GM12864 (cell line): ENCODE measurements around the gene CCNB1IP1.
"Not testable (repeated sequence)": the region's sequence is repeated elsewhere in the genome, so short reads cannot be mapped to it uniquely, and the experiment has no call there.

Experiments used
- DNase-seq: peaks from one replicate; pipeline ENCODE4 v3.0.0-alpha.2; 2011; ENCODE audit warnings: low read depth
- H3K4me3 ChIP-seq: 2 replicates; pipeline ENCODE4 v1.5.1; 2011; ENCODE audit warnings: mild to moderate bottlenecking, low read depth, low read length, control low read depth
- CTCF ChIP-seq: IDR thresholded peaks from 2 replicates; pipeline ENCODE4 v1.5.1; 2011; ENCODE audit warnings: low read depth, mild to moderate bottlenecking, moderate library complexity, low read length, control low read depth, inconsistent platforms; ENCODE audit errors: missing control alignments

Gene CCNB1IP1

GRCh38 chr14:20347747-20348146 lies 14.7 kb upstream of the CCNB1IP1 start:
- TF ChIP-seq CTCF, result no peak
- H3K4me3 ChIP-seq, result no peak overlapping the region
- no peak for DNase-seq

GRCh38 chr14:20346713-20347112 lies 13.6 kb upstream of the CCNB1IP1 start:
- DNase-seq, result no peak
- no peak overlapping the region for H3K4me3 ChIP-seq
- no peak for TF ChIP-seq CTCF

GRCh38 chr14:20345366-20345765 lies 12.3 kb upstream of the CCNB1IP1 start:
- no peak overlapping the region for H3K4me3 ChIP-seq
- no peak for TF ChIP-seq CTCF
- no peak for DNase-seq

- no peak for TF ChIP-seq CTCF
- DNase-seq, result no peak
- H3K4me3 ChIP-seq, result peak overlapping the region; percentile 81
Observed at GRCh38 chr14:20343862-20344220, 10.8 kb upstream of the CCNB1IP1 start.

GRCh38 chr14:20343092-20343861 lies 10.2 kb upstream of the CCNB1IP1 start, which contains the start of gene PARP2:
PARP2 (plus strand) TSS chr14:20343635; CDS start chr14:20343642, 7 bp downstream.
- peak within 1 kb of the TSS; percentile 81 for H3K4me3 ChIP-seq
- peak; percentile 14 for TF ChIP-seq CTCF
- peak; percentile 95 for DNase-seq

GRCh38 chr14:20341646-20342045 lies 8.6 kb upstream of the CCNB1IP1 start:
- no peak for DNase-seq
- no peak for TF ChIP-seq CTCF
- H3K4me3 ChIP-seq, result peak overlapping the region; percentile 81; the same call in 1 of the 2 replicates

- DNase-seq, H3K4me3 ChIP-seq: not testable (repeated sequence)
Observed at GRCh38 chr14:20341032-20341431, 8.0 kb upstream of the CCNB1IP1 start.
